ENCODE results near the gene PRMT9.

The PRMT9 gene

DNA sequence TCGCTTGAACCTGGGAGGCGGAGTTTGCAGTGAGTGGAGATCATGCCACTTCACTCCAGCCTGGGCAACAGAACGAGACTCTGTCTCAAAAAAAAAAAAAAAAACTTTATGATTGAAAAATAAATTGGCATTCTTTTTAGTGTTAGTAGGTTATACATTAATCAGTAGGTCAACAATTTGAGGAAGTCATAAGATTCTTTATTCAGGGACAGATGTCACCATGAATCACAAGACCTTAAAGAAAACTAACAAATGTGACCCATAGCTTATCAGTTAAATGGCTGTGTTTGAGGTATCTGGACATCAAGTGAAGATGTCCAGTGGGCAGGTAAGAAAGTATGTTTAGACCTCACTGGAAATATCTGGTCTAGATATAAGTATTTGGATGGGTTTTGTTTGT is 9.3 kb upstream of the PRMT9 start:
- Histone ChIP-seq H3K9me3 (no peaks in the 10 kb centered on the region), H3K36me3 (no peaks in the 10 kb centered on the region), H3K27me3 (peaks cover 0 to 4% of the 10 kb centered on the region in 2 donors), H3K27ac (no peak overlapping the region), H3K4me3 (no peak overlapping the region), H3K4me1 (no peaks in the 10 kb centered on the region)
- TF ChIP-seq, protein P1, sequence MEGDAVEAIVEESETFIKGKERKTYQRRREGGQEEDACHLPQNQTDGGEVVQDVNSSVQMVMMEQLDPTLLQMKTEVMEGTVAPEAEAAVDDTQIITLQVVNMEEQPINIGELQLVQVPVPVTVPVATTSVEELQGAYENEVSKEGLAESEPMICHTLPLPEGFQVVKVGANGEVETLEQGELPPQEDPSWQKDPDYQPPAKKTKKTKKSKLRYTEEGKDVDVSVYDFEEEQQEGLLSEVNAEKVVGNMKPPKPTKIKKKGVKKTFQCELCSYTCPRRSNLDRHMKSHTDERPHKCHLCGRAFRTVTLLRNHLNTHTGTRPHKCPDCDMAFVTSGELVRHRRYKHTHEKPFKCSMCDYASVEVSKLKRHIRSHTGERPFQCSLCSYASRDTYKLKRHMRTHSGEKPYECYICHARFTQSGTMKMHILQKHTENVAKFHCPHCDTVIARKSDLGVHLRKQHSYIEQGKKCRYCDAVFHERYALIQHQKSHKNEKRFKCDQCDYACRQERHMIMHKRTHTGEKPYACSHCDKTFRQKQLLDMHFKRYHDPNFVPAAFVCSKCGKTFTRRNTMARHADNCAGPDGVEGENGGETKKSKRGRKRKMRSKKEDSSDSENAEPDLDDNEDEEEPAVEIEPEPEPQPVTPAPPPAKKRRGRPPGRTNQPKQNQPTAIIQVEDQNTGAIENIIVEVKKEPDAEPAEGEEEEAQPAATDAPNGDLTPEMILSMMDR (IDR thresholded peaks at IDR 0.05), result no peak
- intact Hi-C loops (cut with DNase I; ENCODE audit: low total_unique reads), result no loop called here
- no peak for DNase-seq

DNA sequence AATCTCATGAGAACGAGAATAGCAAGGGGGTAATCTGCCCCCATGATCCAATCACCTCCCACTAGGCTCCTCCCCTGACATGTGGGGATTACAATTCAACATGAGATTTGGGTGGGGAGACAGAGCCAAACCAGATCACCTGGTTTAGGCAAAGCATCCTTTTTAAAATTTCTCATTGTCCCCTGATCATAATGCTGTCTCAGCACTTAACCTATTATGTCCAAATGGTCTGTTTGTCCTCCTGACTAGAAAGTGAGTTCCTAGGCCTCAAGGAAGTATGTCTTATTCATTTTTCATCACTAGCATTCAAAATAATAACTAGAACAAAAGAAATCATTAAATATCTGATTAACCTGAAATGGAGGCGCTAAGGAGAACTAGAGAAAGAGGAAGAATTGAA is 7.9 kb upstream of the PRMT9 start:
- Histone ChIP-seq H3K9me3 (no peaks in the 10 kb centered on the region), H3K36me3 (no peaks in the 10 kb centered on the region), H3K4me3 (no peak overlapping the region), H3K27ac (no peak overlapping the region), H3K27me3 (peaks cover 0 to 4% of the 10 kb centered on the region in 2 donors), H3K4me1 (no peaks in the 10 kb centered on the region)
- intact Hi-C loops (cut with DNase I; ENCODE audit: low total_unique reads), result no loop called here
- TF ChIP-seq, protein P1 (IDR thresholded peaks at IDR 0.05), result no peak
- no peak for DNase-seq

DNA sequence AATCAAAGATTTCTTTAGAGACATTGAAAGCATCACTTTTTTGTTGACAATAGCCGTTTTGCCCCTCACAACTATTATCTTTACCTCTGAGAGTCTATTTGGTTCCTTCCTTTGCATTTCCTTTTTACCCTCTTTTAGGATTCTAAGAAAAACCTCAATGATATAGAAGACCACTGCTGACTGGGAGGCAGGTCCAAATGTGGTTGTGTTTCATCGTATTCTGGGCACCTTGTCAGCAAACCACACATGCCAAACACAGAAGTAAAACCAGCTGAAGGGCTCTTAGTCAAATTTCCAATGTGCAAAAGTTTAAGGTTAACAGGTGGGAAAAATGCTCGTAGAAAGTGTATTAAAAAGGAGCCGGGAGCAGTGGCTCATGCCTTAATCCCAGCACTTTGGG is 5.1 kb upstream of the PRMT9 start:
- TF ChIP-seq, protein P1 (IDR thresholded peaks at IDR 0.05), result no peak
- H3K4me3 ChIP-seq, result no peak overlapping the region
- intact Hi-C loops (cut with DNase I; ENCODE audit: low total_unique reads), result no loop called here
- no peak overlapping the region for H3K27ac ChIP-seq
- DNase-seq, result no peak
- H3K4me1 ChIP-seq, result no peaks in the 10 kb centered on the region
- peaks cover 0 to 4% of the 10 kb centered on the region in 2 donors for H3K27me3 ChIP-seq
- H3K9me3 ChIP-seq, result no peaks in the 10 kb centered on the region
- H3K36me3 ChIP-seq, result no peaks in the 10 kb centered on the region

DNA sequence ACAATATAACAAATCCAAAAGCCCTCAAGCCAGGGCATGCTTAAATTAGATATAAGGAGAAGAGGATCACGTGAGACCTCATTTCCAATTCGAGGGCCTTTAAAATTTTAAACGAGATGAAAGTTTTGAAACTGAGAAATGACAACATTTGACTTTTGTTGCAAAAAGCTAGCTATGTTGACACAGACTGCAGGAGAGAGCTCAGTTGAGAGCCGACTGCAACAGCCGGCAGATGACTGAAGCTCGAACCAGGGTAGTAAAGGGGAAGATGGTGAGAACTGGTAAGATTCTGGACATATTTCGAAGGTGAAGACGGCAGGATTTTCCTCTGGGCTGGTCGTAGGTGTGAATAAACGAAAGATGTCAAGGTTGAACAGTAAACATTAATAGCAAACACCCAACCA is 773 bp downstream of the PRMT9 start:
- H3K4me1 ChIP-seq, result peaks cover 0 to 12% (median 0%) of the 10 kb centered on the region in 4 donors
- peaks cover 0 to 15% (median 9%) of the 10 kb centered on the region in 3 donors for H3K36me3 ChIP-seq
- intact Hi-C loops (cut with DNase I; ENCODE audit: low total_unique reads), result no loop called here
- no peaks in the 10 kb centered on the region for H3K27me3 ChIP-seq
- no peaks in the 10 kb centered on the region for H3K9me3 ChIP-seq
- DNase-seq, result peak in 1 of 2 donors; percentile 28
- TF ChIP-seq, protein P1 (IDR thresholded peaks at IDR 0.05), result no peak
- peak overlapping the region; percentile 83 to 89 for H3K27ac ChIP-seq
- peak overlapping the region; percentile 78 to 92 for H3K4me3 ChIP-seq

DNA sequence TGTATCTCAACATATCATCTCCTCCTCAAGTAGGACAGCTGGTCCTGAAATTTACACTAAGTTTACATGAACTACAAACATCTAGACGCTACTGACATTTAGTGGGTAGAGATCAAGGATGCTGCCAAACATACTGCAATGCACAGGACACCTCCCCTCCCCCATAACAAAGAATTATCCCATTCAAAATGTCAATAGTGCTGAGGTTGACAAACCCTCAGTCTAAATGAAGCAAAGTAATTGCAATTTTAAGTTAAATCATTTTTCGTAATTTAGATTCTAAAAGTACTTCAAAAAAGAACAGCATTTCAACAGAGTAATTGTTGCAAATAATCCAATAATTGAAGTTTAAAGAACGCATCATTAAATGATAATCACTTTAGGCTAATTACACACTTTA is 1.2 kb downstream of the PRMT9 start:
- Histone ChIP-seq H3K27ac (peak overlapping the region in 1 of 2 donors; percentile 89), H3K9me3 (no peaks in the 10 kb centered on the region), H3K27me3 (no peaks in the 10 kb centered on the region), H3K4me3 (peak overlapping the region; percentile 78 to 92), H3K4me1 (peaks cover 0 to 12% (median 0%) of the 10 kb centered on the region in 4 donors), H3K36me3 (peaks cover 0 to 15% (median 9%) of the 10 kb centered on the region in 3 donors)
- intact Hi-C loops (cut with DNase I; ENCODE audit: low total_unique reads), result no loop called here
- TF ChIP-seq, protein P1 (IDR thresholded peaks at IDR 0.05), result no peak
- DNase-seq, result no peak

Measured in tibial artery (tissue), 4 donors.